IMR-90 (cell line): ENCODE data around the gene L1TD1. TPM values are rescaled to one million over a fixed set of nuclear protein-coding genes. Genes with fewer than 3 reads are reported as not detected.

Source experiments
- ATAC-seq: fragments of 200-7000 bp; cut with Tn5 transposase; 2 replicates; pipeline ENCODE4 v1.9.1; 2020; ENCODE audit warnings: low read depth, mild to moderate bottlenecking, moderate library complexity
- BruUV-seq: library from RNA; stranded (reverse); fragments of 400-500 nt; replicated peaks from 2 replicates; lab custom pipeline; 2021; lab: Mats Ljungman, UMichigan
- CTCF ChIA-PET: fragments of 300-600 bp; formaldehyde crosslinking; extraction: SDS; loops from one replicate; lab custom pipeline; 2021; ENCODE audit warnings: antibody characterized with exemption; lab: Yijun Ruan, JAX
- POLR2A ChIA-PET: fragments of 300-600 bp; sonication (Branson Sonifier 250); formaldehyde crosslinking; loops from one replicate; lab custom pipeline; 2022; ENCODE audit warnings: antibody characterized with exemption; ENCODE audit not compliant: unreplicated experiment; lab: Charles Lee
- DNase-seq: peaks from one replicate; pipeline ENCODE4 v3.0.0; 2013
- H2AFZ ChIP-seq: replicated peaks from 2 replicates; pipeline ENCODE3; 2013; ENCODE audit warnings: low read length, mild to moderate bottlenecking; ENCODE audit not compliant: poor library complexity
- H2AK5ac ChIP-seq: 2 replicates; pipeline ENCODE4 v1.6.1; 2013; ENCODE audit warnings: low read depth, low read length, inconsistent platforms
- H2AK9ac ChIP-seq: replicated peaks from 2 replicates; pipeline ENCODE3; 2013; ENCODE audit warnings: mild to moderate bottlenecking, low read depth, low read length, moderate library complexity; ENCODE audit not compliant: poor library complexity
- H2BK120ac ChIP-seq: 2 replicates; pipeline ENCODE4 v1.6.1; 2013; ENCODE audit warnings: low read depth, low read length, inconsistent platforms
- H2BK15ac ChIP-seq: 3 replicates; pipeline ENCODE4 v1.6.1; 2013; ENCODE audit warnings: low read depth, low read length, inconsistent platforms
- H2BK20ac ChIP-seq: 2 replicates; pipeline ENCODE4 v1.6.1; 2013; ENCODE audit warnings: low read depth, mild to moderate bottlenecking, inconsistent platforms, low read length, moderate library complexity
- H2BK5ac ChIP-seq: 2 replicates; pipeline ENCODE4 v1.6.1; 2013; ENCODE audit warnings: mild to moderate bottlenecking, low read depth, low read length, inconsistent platforms; ENCODE audit not compliant: poor library complexity, severe bottlenecking
- H3K14ac ChIP-seq: replicated peaks from 2 replicates; pipeline ENCODE4 v1.6.1; 2013; ENCODE audit warnings: low read depth, low read length, inconsistent platforms
- H3K18ac ChIP-seq: 2 replicates; pipeline ENCODE4 v1.6.1; 2013; ENCODE audit warnings: low read depth, low read length, control low read depth
- H3K23ac ChIP-seq: 2 replicates; pipeline ENCODE4 v1.6.1; 2013; ENCODE audit warnings: low read depth, low read length, inconsistent platforms
- H3K27ac ChIP-seq: 2 replicates; pipeline ENCODE4 v1.5.1; 2013; ENCODE audit warnings: mild to moderate bottlenecking, control low read depth, low read length; ENCODE audit not compliant: insufficient read depth
- H3K27me3 ChIP-seq: 2 replicates; pipeline ENCODE4 v1.6.1; 2013; ENCODE audit warnings: low read length; ENCODE audit not compliant: control insufficient read depth, insufficient read depth
- H3K36me3 ChIP-seq: 2 replicates; pipeline ENCODE4 v1.6.1; 2013; ENCODE audit warnings: low read length, mixed read lengths; ENCODE audit not compliant: control insufficient read depth, insufficient read depth
- H3K4ac ChIP-seq: 2 replicates; pipeline ENCODE4 v1.6.1; 2013; ENCODE audit warnings: low read depth, low read length, inconsistent platforms
- H3K4me1 ChIP-seq: 2 replicates; pipeline ENCODE4 v1.6.1; 2013; ENCODE audit warnings: low read length, mixed read lengths; ENCODE audit not compliant: control insufficient read depth, insufficient read depth
- H3K4me2 ChIP-seq: 2 replicates; pipeline ENCODE4 v1.6.1; 2013; ENCODE audit warnings: low read depth, mild to moderate bottlenecking, control low read depth, low read length, moderate library complexity
- H3K4me3 ChIP-seq: 2 replicates; pipeline ENCODE4 v1.5.1; 2013; ENCODE audit warnings: low read depth, mild to moderate bottlenecking, control low read depth, low read length, moderate library complexity; ENCODE audit not compliant: insufficient read depth
- H3K56ac ChIP-seq: 2 replicates; pipeline ENCODE4 v1.6.1; 2013; ENCODE audit warnings: low read length, inconsistent platforms; ENCODE audit not compliant: insufficient read depth; ENCODE audit errors: extremely low read depth
- H3K79me1 ChIP-seq, 2 experiments: 2 replicates each; pipeline ENCODE4 v1.6.1; 2013; ENCODE audit warnings: low read length in 2 of 2, inconsistent platforms in 1 of 2, low read depth in 1 of 2
- H3K9ac ChIP-seq: 2 replicates; pipeline ENCODE4 v1.6.1; 2013; ENCODE audit warnings: low read depth, low read length, control low read depth
- H3K9me1 ChIP-seq: 2 replicates; pipeline ENCODE4 v1.6.1; 2013; ENCODE audit warnings: low read length, inconsistent platforms; ENCODE audit not compliant: insufficient read depth
- H3K9me3 ChIP-seq: 2 replicates; pipeline ENCODE4 v1.6.1; 2013; ENCODE audit warnings: low read length; ENCODE audit not compliant: control insufficient read depth, insufficient read depth
- H4K20me1 ChIP-seq: 2 replicates; pipeline ENCODE4 v1.6.1; 2013; ENCODE audit warnings: low read length, inconsistent platforms; ENCODE audit not compliant: insufficient read depth
- H4K5ac ChIP-seq: 2 replicates; pipeline ENCODE4 v1.6.1; 2013; ENCODE audit warnings: mild to moderate bottlenecking, low read depth, low read length, control low read depth
- H4K8ac ChIP-seq, 2 experiments: 2 replicates each; pipeline ENCODE4 v1.6.1; 2013; ENCODE audit warnings: low read depth in 2 of 2, low read length in 2 of 2, control low read depth in 1 of 2, inconsistent platforms in 1 of 2
- H4K91ac ChIP-seq: 2 replicates; pipeline ENCODE4 v1.6.1; 2013; ENCODE audit warnings: low read depth, low read length, inconsistent platforms; ENCODE audit not compliant: insufficient read depth
- MXI1 ChIP-seq: IDR thresholded peaks from 2 replicates; pipeline ENCODE4 v1.6.1; 2012; ENCODE audit warnings: low read depth, mild to moderate bottlenecking, low read length, moderate library complexity, borderline replicate concordance
- WGBS, 2 experiments: methylation state at CpG; one replicate each; pipeline versions ENCODE4 v1.1.5 to v1.1.7; 2013; ENCODE audit warnings: missing lambda C conversion rate in 2 of 2; ENCODE audit not compliant: insufficient read length in 1 of 2; ENCODE audit errors: extremely low coverage in 2 of 2; 5-methylcytosine and 5-hydroxymethylcytosine counted together
- dilution Hi-C: fragments of 300-500 bp; cut with HindIII; formaldehyde crosslinking; loops from one replicate; pipeline ENCODE4 v1.14.3; 2018; ENCODE audit warnings: low sequenced_read_pairs; ENCODE audit not compliant: unreplicated experiment
- in situ Hi-C: fragments of 300-500 bp; cut with MboI; formaldehyde crosslinking; loops from 3 replicates; pipeline ENCODE4 v1.14.3; 2019; ENCODE audit warnings: low sequenced_read_pairs, inconsistent platforms, mixed read lengths
- intact Hi-C: fragments of 100-400 bp; cut with micrococcal nuclease; formaldehyde crosslinking; loops from 2 replicates; pipeline ENCODE4 v1.10.0; 2022
- polyA plus RNA-seq, 3 experiments: library from polyadenylated mRNA; depleted of rRNA; stranded (reverse); fragments of >200 nt; gene quantifications; 2 replicates each; pipeline ENCODE4 v1.2.3, GENCODE V29; 2012; ENCODE audit warnings: low replicate concordance in 1 of 3
- total RNA-seq: library from RNA; depleted of rRNA; stranded (reverse); fragments of >200 nt; gene quantifications from 2 replicates; pipeline ENCODE4 v1.2.3, GENCODE V29; 2012

Gene L1TD1
- total and polyA plus RNA-seq, 2 of the 4 experiments (the other 2 are of a cell fraction): not detected

GRCh38 chr1:62221171-62221570 lies 26.5 kb downstream of the L1TD1 start:
- H3K9me1 ChIP-seq: no peaks in the 10 kb centered on the region
- no CpG with 5 or more reads among the region's 1 CpG for WGBS, 2 experiments
- no peak for ATAC-seq
- no TSS peak for BruUV-seq
- no peak overlapping the region for H2BK5ac ChIP-seq
- no peaks in the 10 kb centered on the region for H3K79me1 ChIP-seq
- H3K27ac ChIP-seq: no peak overlapping the region
- no peak for DNase-seq
- H3K56ac ChIP-seq: no peak overlapping the region
- H3K18ac ChIP-seq: no peak overlapping the region
- in situ Hi-C loops (no loop called here), intact Hi-C loops (no loop called here), dilution Hi-C loops (no loop called here)
- no peak overlapping the region for H3K14ac ChIP-seq
- H3K27me3 ChIP-seq: no peaks in the 10 kb centered on the region
- H2BK20ac ChIP-seq: no peak overlapping the region
- no peak overlapping the region for H3K4me2 ChIP-seq
- no peak overlapping the region for H3K4me3 ChIP-seq
- H3K9me3 ChIP-seq: peaks cover 8% of the 10 kb centered on the region
- no peak overlapping the region for H2BK15ac ChIP-seq
- no peak overlapping the region for H2AFZ ChIP-seq
- H4K20me1 ChIP-seq: no peaks in the 10 kb centered on the region
- no peak overlapping the region for H3K23ac ChIP-seq
- H4K91ac ChIP-seq: no peak overlapping the region
- H2AK5ac ChIP-seq: no peak overlapping the region
- TF ChIP-seq MXI1: no peak
- H2BK120ac ChIP-seq: no peak overlapping the region
- H3K36me3 ChIP-seq: no peaks in the 10 kb centered on the region
- H3K4me1 ChIP-seq: no peaks in the 10 kb centered on the region
- no peak overlapping the region for H2AK9ac ChIP-seq
- H4K8ac ChIP-seq: no peak overlapping the region
- H3K9ac ChIP-seq: no peak overlapping the region
- no peak overlapping the region for H4K5ac ChIP-seq
- no peak overlapping the region for H3K4ac ChIP-seq
- ChIA-PET CTCF (no interaction called here), POLR2A (no interaction called here)
